Measurements from ENCODE around the gene LMBR1L.
A peak's percentile ranks its signal among the peaks of the same experiment; 100 is the strongest.

DNA sequence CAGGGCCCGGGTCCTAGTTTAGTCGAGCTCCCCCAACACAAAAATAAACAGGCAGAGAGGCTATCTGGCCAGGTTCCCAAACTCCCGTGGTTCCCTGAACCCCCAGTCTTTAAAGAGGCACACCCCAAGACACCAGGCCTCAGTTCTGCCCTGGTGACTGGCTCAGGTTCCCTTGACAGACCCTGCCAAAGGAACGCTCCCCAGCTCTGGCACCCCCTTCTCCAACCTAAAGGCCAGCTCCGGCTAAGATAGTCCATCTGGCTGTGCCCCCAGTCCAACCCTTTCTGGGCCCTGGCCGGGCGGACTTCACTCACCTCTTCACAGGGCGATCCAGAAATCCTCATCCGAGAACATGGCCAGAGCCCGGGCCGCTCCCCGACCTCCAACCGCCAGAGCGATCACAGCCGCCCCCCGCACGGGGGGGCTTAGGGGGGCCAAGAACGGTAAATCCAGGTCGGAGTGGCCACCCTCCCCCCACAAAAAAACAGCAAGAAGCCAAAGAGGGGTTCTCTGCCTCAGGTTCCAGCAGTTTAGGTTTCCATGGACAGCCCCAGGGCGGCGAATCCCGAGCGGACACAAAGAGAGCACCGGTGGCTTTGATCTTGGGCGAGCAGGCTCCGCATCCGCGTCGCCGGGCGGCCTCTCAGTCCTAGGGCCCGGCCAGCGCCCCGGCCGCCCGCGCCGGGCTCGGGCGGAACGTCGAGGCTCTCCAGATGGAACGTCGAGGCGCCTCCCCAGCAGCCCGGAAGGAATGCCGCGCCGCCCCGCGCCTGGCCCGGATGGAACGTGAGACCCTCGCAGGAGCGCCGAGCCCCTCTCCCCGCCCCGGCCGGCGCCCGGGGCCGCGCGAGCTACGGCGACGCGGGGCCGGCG is 51.1 kb downstream of the LMBR1L start:
- no peak for TF ChIP-seq ZBTB7A (tag by site-specific recombination; IDR thresholded peaks at IDR 0.05; ENCODE audit: low read depth)
- TF ChIP-seq, protein P1, sequence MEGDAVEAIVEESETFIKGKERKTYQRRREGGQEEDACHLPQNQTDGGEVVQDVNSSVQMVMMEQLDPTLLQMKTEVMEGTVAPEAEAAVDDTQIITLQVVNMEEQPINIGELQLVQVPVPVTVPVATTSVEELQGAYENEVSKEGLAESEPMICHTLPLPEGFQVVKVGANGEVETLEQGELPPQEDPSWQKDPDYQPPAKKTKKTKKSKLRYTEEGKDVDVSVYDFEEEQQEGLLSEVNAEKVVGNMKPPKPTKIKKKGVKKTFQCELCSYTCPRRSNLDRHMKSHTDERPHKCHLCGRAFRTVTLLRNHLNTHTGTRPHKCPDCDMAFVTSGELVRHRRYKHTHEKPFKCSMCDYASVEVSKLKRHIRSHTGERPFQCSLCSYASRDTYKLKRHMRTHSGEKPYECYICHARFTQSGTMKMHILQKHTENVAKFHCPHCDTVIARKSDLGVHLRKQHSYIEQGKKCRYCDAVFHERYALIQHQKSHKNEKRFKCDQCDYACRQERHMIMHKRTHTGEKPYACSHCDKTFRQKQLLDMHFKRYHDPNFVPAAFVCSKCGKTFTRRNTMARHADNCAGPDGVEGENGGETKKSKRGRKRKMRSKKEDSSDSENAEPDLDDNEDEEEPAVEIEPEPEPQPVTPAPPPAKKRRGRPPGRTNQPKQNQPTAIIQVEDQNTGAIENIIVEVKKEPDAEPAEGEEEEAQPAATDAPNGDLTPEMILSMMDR (tag by site-specific recombination; IDR thresholded peaks at IDR 0.05): no peak
- no peak for TF ChIP-seq KLF1 (tag by site-specific recombination; IDR thresholded peaks at IDR 0.05)
- TF ChIP-seq KLF10 (tag by site-specific recombination; IDR thresholded peaks at IDR 0.05): no peak
- TF ChIP-seq ZNF274 (IDR thresholded peaks at IDR 0.05; ENCODE audit: low read length): no peak
- TF ChIP-seq ZNF274 (tag by site-specific recombination; IDR thresholded peaks at IDR 0.05; ENCODE audit: borderline replicate concordance): no peak
- TF ChIP-seq, protein P2, sequence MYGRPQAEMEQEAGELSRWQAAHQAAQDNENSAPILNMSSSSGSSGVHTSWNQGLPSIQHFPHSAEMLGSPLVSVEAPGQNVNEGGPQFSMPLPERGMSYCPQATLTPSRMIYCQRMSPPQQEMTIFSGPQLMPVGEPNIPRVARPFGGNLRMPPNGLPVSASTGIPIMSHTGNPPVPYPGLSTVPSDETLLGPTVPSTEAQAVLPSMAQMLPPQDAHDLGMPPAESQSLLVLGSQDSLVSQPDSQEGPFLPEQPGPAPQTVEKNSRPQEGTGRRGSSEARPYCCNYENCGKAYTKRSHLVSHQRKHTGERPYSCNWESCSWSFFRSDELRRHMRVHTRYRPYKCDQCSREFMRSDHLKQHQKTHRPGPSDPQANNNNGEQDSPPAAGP (tag by site-specific recombination; IDR thresholded peaks at IDR 0.05): no peak
- TF ChIP-seq, protein P3, sequence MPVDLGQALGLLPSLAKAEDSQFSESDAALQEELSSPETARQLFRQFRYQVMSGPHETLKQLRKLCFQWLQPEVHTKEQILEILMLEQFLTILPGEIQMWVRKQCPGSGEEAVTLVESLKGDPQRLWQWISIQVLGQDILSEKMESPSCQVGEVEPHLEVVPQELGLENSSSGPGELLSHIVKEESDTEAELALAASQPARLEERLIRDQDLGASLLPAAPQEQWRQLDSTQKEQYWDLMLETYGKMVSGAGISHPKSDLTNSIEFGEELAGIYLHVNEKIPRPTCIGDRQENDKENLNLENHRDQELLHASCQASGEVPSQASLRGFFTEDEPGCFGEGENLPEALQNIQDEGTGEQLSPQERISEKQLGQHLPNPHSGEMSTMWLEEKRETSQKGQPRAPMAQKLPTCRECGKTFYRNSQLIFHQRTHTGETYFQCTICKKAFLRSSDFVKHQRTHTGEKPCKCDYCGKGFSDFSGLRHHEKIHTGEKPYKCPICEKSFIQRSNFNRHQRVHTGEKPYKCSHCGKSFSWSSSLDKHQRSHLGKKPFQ (tag by site-specific recombination; IDR thresholded peaks at IDR 0.05): no peak
- no peak for TF ChIP-seq PRDM4 (tag by site-specific recombination; IDR thresholded peaks at IDR 0.05)
- peak; percentile 65; the same call in 1 of the 2 replicates for TF ChIP-seq TCF7L2 (IDR thresholded peaks at IDR 0.05; ENCODE audit: borderline replicate concordance, low read depth, low read length)
- TF ChIP-seq ZXDB (tag by site-specific recombination; IDR thresholded peaks at IDR 0.05): no peak
